NCI-H2171 (cell line): ENCODE results near the gene NIM1K.
A peak's percentile ranks its signal among the peaks of the same experiment; 100 is the strongest.
"Not testable (repeated sequence)": the region's sequence is repeated elsewhere in the genome, so short reads cannot be mapped to it uniquely, and the experiment has no call there.

ENCODE experiments used
- DNase-seq: peaks from one replicate; lab custom pipeline; 2025; lab: John Stamatoyannopoulos, UW

NIM1K gene

GRCh38 chr5:43281840-43282658, 90.0 kb downstream of the NIM1K start:
- DNase-seq = no peak

- DNase-seq = no peak
Measured at GRCh38 chr5:43286623-43287022, 94.6 kb downstream of the NIM1K start.

GRCh38 chr5:43287493-43287892, 95.5 kb downstream of the NIM1K start:
- no peak for DNase-seq

- no peak for DNase-seq
Measured at GRCh38 chr5:43288269-43288831, 96.3 kb downstream of the NIM1K start.

- no peak for DNase-seq
Measured at GRCh38 chr5:43290726-43291125, 98.7 kb downstream of the NIM1K start.

GRCh38 chr5:43294226-43294625, 102.2 kb downstream of the NIM1K start:
- no peak for DNase-seq

GRCh38 chr5:43295202-43295601, 103.2 kb downstream of the NIM1K start:
- no peak for DNase-seq

- no peak for DNase-seq
Measured at GRCh38 chr5:43296835-43297234, 104.8 kb downstream of the NIM1K start.

GRCh38 chr5:43298443-43298842, 106.4 kb downstream of the NIM1K start:
- no peak for DNase-seq

- DNase-seq = no peak
Measured at GRCh38 chr5:43300112-43300511, 108.1 kb downstream of the NIM1K start.

GRCh38 chr5:43301653-43302091, 109.6 kb downstream of the NIM1K start:
- no peak for DNase-seq

- DNase-seq = no peak
Measured at GRCh38 chr5:43302481-43302880, 110.5 kb downstream of the NIM1K start.

- no peak for DNase-seq
Measured at GRCh38 chr5:43303242-43303641, 111.2 kb downstream of the NIM1K start.

- no peak for DNase-seq
Measured at GRCh38 chr5:43304525-43304924, 112.5 kb downstream of the NIM1K start.

GRCh38 chr5:43305948-43306565, 114.0 kb downstream of the NIM1K start:
- DNase-seq = peak; percentile 42

GRCh38 chr5:43306954-43307353, 114.9 kb downstream of the NIM1K start:
- DNase-seq = not testable (repeated sequence)

- no peak for DNase-seq
Measured at GRCh38 chr5:43309122-43309521, 117.1 kb downstream of the NIM1K start.

- no peak for DNase-seq
Measured at GRCh38 chr5:43309637-43310036, 117.6 kb downstream of the NIM1K start.

GRCh38 chr5:43312076-43312661, 120.1 kb downstream of the NIM1K start:
- DNase-seq = no peak

GRCh38 chr5:43312699-43313034, 120.6 kb downstream of the NIM1K start:
- no peak for DNase-seq

- peak; percentile 100 for DNase-seq
Measured at GRCh38 chr5:43313035-43313853, 121.2 kb downstream of the NIM1K start, which contains the start of gene HMGCS1. Gene HMGCS1, minus strand, starts transcription at chr5:43313412. Its CDS starts 14,447 bp downstream, at chr5:43298965.
